GM20431 (cell line): Measurements from ENCODE around the gene TPK1.
"Not testable (repeated sequence)": the region's sequence is repeated elsewhere in the genome, so short reads cannot be mapped to it uniquely, and the experiment has no call there.

Experiments used
- in situ Hi-C: fragments of 300-500 bp; cut with MseI, MboI; formaldehyde crosslinking; loops from one replicate; pipeline ENCODE4 v1.15.0; 2020; ENCODE audit warnings: low sequenced_read_pairs; ENCODE audit not compliant: unreplicated experiment

Gene TPK1

DNA sequence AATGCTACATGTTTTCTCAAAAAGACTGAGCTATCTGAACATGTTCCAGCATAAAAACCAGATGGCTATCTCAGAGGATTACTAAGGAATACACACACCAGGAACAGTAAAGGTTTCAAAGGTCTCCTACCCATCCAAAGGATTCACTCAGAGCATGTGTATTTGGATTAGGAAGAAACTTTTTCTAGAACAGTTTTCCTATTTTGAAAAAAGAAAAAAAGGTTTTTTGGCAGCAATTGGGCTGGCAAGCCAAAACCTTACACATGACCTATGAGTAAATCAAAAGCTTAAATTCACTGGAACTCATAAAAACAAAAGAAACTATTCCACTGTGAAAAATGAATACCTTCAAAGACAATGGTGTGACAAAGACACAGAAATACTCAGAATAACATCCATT, 9.6 kb downstream of the TPK1 start:
- in situ Hi-C loops = no loop called here

DNA sequence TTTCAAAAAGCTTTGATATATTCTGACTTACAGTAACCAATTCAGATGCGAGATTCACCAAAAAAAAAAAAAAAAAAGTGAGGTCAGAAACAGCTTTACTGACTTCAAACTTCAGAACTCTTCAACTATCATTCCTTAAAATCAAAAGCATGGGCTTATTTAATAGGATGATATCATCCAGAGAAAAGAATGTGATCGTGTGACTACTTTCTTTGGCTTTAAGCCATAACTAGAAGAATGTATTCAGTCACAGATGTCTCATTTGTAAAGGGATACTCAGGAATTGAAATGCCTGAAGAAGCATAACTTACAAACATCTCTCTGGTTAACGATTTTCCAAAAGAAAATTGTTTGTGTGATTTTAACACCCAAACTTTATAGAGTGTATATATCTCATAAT, 11.5 kb downstream of the TPK1 start:
- in situ Hi-C loops = no loop called here

GRCh38 chr7:144822223-144822622, 13.6 kb downstream of the TPK1 start:
- in situ Hi-C loops = no loop called here

DNA sequence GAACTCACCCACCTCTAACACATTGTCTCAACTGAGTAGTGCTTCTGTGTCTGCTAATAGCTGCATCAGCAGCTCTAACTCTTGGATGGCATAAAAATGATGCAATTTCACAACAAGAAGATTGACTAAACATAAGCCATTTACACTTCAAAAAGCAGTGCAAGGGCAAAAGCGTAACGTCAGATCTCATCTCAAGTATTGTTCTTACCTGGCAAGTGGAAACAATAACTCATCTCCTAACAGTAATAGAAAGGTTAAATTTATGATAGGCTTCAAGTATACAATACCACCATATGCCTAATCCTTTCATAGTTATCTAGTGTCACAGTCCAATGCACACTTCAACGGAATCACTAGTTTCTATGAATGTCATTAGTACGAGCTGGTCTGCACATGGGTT, 14.8 kb downstream of the TPK1 start:
- in situ Hi-C loops = no loop called here

DNA sequence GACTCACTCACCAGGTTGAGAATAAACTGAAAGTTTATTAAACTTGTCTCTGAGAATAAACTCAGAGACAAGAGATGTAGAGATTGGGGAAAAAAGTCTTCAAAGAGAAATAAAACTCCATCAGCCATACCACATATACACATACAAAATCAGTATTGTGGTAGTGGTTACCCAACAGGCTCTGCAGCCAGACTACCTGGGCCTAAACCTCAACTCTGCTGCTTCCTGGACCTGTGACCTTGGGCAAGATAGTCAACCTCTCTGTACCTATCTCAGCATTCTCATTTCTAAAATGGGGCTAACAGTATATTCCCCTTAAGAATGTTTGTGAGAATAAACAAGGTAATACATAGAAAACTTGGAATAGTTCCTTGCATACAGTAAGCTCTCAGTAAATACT, 15.3 kb downstream of the TPK1 start:
- in situ Hi-C loops = no loop called here

- in situ Hi-C loops = no loop called here
Measured at GRCh38 chr7:144819566-144819965, 16.3 kb downstream of the TPK1 start.

GRCh38 chr7:144818511-144818910, 17.3 kb downstream of the TPK1 start:
- in situ Hi-C loops = no loop called here

GRCh38 chr7:144817001-144817400, 18.9 kb downstream of the TPK1 start:
- in situ Hi-C loops = no loop called here

DNA sequence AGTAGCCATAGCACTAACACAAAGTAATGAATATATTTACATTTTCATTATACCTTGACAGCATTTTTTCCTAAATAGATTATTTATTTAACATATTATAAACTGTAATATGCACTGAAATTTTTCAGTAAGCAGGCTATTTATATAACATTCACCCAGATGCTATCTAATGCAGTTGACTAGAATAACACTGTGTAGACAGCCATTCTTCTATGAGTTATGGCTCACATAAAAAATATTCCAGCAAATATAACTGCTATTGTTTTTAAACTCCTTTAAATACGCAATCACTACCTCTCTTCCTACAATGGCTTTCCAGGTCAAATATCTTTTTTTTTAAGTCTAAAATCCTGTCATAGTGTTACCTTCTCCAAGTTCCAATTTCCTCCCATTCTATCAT, 21.6 kb downstream of the TPK1 start:
- in situ Hi-C loops = no loop called here

- in situ Hi-C loops = no loop called here
Measured at GRCh38 chr7:144812379-144813283, 23.2 kb downstream of the TPK1 start.

- in situ Hi-C loops = no loop called here
Measured at GRCh38 chr7:144805627-144806239, 30.1 kb downstream of the TPK1 start.

DNA sequence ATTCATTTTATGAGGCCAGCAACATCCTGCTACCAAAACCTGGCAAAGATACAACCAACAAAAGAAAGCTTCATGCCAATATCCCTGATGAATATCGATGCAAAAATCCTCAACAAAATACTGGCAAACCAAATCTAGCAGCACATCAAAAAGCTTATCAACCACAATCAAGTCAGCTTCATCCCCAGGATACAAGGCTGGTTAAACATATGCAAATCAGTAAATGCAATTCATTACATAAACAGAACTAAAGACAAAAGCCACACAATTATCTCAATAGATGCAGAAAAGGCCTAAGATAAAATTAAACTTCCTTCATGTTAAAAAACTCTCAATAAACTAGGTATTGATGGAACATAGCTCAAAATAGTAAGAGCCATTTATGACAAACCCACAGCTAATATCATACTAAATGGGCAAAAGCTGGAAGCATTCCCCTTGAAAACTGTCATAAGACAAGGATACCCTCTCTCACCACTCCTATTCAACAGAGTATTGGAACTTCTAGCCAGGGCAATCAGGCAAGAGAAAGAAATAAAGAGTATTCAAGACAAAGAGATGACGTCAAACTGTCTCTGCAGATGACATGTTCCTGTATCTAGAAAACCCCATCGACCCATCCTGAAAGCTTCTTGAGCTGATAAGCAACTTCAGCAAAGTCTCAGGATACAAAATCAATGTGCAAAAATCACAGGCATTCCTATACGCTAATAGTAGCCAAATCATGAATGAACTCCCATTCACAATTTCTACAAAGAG, 35.0 kb downstream of the TPK1 start:
- in situ Hi-C loops = not testable (repeated sequence)

GRCh38 chr7:144796919-144797318, 38.9 kb downstream of the TPK1 start:
- in situ Hi-C loops = no loop called here

- in situ Hi-C loops = no loop called here
Measured at GRCh38 chr7:144792050-144792449, 43.8 kb downstream of the TPK1 start.

- in situ Hi-C loops = no loop called here
Measured at GRCh38 chr7:144791488-144791887, 44.4 kb downstream of the TPK1 start.

GRCh38 chr7:144787127-144787526, 48.7 kb downstream of the TPK1 start:
- in situ Hi-C loops = no loop called here

- in situ Hi-C loops = no loop called here
Measured at GRCh38 chr7:144786522-144786921, 49.3 kb downstream of the TPK1 start.

DNA sequence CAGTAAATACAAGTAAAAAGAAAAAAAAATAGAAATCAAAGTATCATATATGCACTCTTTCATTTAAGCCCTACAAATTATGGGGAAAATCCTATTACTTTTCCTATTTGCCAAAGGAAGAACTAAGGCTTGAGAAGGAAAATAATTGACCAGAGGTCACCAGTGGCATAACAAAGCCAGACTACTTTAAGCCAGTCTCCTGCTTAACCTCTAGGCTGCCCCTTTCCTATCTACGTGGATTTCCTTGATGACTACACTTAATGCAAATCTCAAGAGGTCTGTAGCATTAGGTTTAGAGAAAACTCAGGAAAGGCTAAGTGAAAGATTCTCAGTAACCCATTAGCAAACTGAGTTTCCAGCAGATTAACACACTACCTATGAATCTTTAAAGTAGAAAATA, 49.8 kb downstream of the TPK1 start:
- in situ Hi-C loops = no loop called here

- in situ Hi-C loops = no loop called here
Measured at GRCh38 chr7:144785521-144785920, 50.3 kb downstream of the TPK1 start.

- in situ Hi-C loops = no loop called here
Measured at GRCh38 chr7:144784943-144785342, 50.9 kb downstream of the TPK1 start.

- in situ Hi-C loops = no loop called here
Measured at GRCh38 chr7:144784441-144784840, 51.4 kb downstream of the TPK1 start.
